HG03354 (cell line): ENCODE data around the gene MYOZ1.
"Not testable (repeated sequence)": the region's sequence is repeated elsewhere in the genome, so short reads cannot be mapped to it uniquely, and the experiment has no call there.

Experiments
- ATAC-seq: cut with Tn5 transposase; IDR thresholded peaks from one replicate; pipeline ENCODE4 v1.9.1; 2021; ENCODE audit warnings: mild to moderate bottlenecking; ENCODE audit not compliant: unreplicated experiment, poor library complexity, severe bottlenecking

Gene MYOZ1

GRCh38 chr10:73648975-73649829 lies 7.9 kb upstream of the MYOZ1 start:
- ATAC-seq = no peak

- no peak for ATAC-seq
These were observed 6.8 kb upstream of the MYOZ1 start for GRCh38 chr10:73647875-73648651.

GRCh38 chr10:73647211-73647874 lies 6.1 kb upstream of the MYOZ1 start:
- no peak for ATAC-seq

GRCh38 chr10:73646598-73647041 lies 5.3 kb upstream of the MYOZ1 start:
- ATAC-seq = no peak

- ATAC-seq = no peak
These were observed 4.0 kb upstream of the MYOZ1 start for GRCh38 chr10:73645251-73645650.

GRCh38 chr10:73644767-73645166 lies 3.5 kb upstream of the MYOZ1 start:
- no peak for ATAC-seq

- ATAC-seq = peak; percentile 67
These were observed 2.9 kb upstream of the MYOZ1 start for GRCh38 chr10:73644015-73644743.

- no peak for ATAC-seq
These were observed 2.1 kb upstream of the MYOZ1 start for GRCh38 chr10:73643362-73643761.

- no peak for ATAC-seq
These were observed 2.0 kb downstream of the MYOZ1 start for GRCh38 chr10:73639286-73639685.

- no peak for ATAC-seq
These were observed 5.5 kb downstream of the MYOZ1 start for GRCh38 chr10:73635781-73636180.

- ATAC-seq = no peak
These were observed 6.9 kb downstream of the MYOZ1 start for GRCh38 chr10:73634421-73634820.

- ATAC-seq = no peak
These were observed 12.1 kb downstream of the MYOZ1 start for GRCh38 chr10:73629165-73629564.

- ATAC-seq = no peak
These were observed 12.9 kb downstream of the MYOZ1 start for GRCh38 chr10:73628405-73628804.

GRCh38 chr10:73627300-73627699 lies 14.0 kb downstream of the MYOZ1 start:
- no peak for ATAC-seq

GRCh38 chr10:73625884-73626752 lies 15.2 kb downstream of the MYOZ1 start:
- ATAC-seq = peak; percentile 95

- peak; percentile 53 for ATAC-seq
These were observed 16.0 kb downstream of the MYOZ1 start for GRCh38 chr10:73625004-73625883.

- ATAC-seq = no peak
These were observed 18.2 kb downstream of the MYOZ1 start for GRCh38 chr10:73623056-73623455.

- ATAC-seq = not testable (repeated sequence)
These were observed 20.3 kb downstream of the MYOZ1 start for GRCh38 chr10:73620974-73621373.
